Natural killer cell (primary cell): Measurements from ENCODE around the gene GPHN. TPM values are rescaled to one million over a fixed set of nuclear protein-coding genes. Genes with fewer than 3 reads are reported as not detected.

Experiments
- ATAC-seq, 3 donors: fragments of 150-1000 bp in 2 of 3; fragments of 200-7000 bp in 1 of 3; cut with Tn5 transposase; 1 replicate in 1 of 3; 2 replicates in 2 of 3; pipeline ENCODE4 v1.10.0; 2021; ENCODE audit warnings: mild to moderate bottlenecking in 2 of 3, moderate library complexity in 2 of 3
- DNase-seq, 2 donors: peaks; one replicate each; pipeline versions ENCODE4 v3.0.0 to v3.0.0-alpha.2; 2013 to 2021; ENCODE audit warnings: mixed read lengths in 1 of 2
- H3K27ac ChIP-seq: one replicate; pipeline ENCODE4 v1.5.1; 2013; ENCODE audit warnings: mild to moderate bottlenecking, low read length
- H3K27me3 ChIP-seq: one replicate; pipeline ENCODE4 v1.6.1; 2013; ENCODE audit warnings: low read length; ENCODE audit not compliant: control insufficient read depth, insufficient read depth
- H3K36me3 ChIP-seq: one replicate; pipeline ENCODE4 v1.6.1; 2013; ENCODE audit warnings: low read length; ENCODE audit not compliant: control insufficient read depth, insufficient read depth
- H3K4me1 ChIP-seq: one replicate; pipeline ENCODE4 v1.6.1; 2013; ENCODE audit warnings: low read length; ENCODE audit not compliant: control insufficient read depth, insufficient read depth
- H3K4me3 ChIP-seq: one replicate; pipeline ENCODE4 v1.5.1; 2013; ENCODE audit warnings: low read length
- H3K9me3 ChIP-seq: one replicate; pipeline ENCODE4 v1.6.1; 2013; ENCODE audit warnings: low read length; ENCODE audit not compliant: control insufficient read depth, insufficient read depth
- H3K27ac Mint-ChIP-seq, 2 donors: one replicate each; pipeline ENCODE4 v1.8.0; 2022; ENCODE audit warnings: mild to moderate bottlenecking in 2 of 2, mixed read lengths in 2 of 2, moderate library complexity in 1 of 2
- H3K27me3 Mint-ChIP-seq, 2 donors: one replicate each; pipeline ENCODE4 v1.8.0; 2022; ENCODE audit warnings: low read depth in 2 of 2, mixed read lengths in 2 of 2
- H3K36me3 Mint-ChIP-seq: one replicate; pipeline ENCODE4 v1.8.0; 2022; ENCODE audit warnings: mixed read lengths
- H3K4me1 Mint-ChIP-seq, 2 donors: one replicate each; pipeline ENCODE4 v1.8.0; 2022; ENCODE audit warnings: mixed read lengths in 2 of 2
- H3K4me3 Mint-ChIP-seq: one replicate; pipeline ENCODE4 v1.8.0; 2022; ENCODE audit warnings: mild to moderate bottlenecking, moderate library complexity, mixed read lengths
- H3K9me3 Mint-ChIP-seq, 2 donors: one replicate each; pipeline ENCODE4 v1.8.0; 2022; ENCODE audit warnings: mixed read lengths in 2 of 2
- CTCF ChIP-seq: fragments of 200-600 bp; IDR thresholded peaks from one replicate; pipeline ENCODE4 v1.8.0; 2022; ENCODE audit warnings: antibody characterized with exemption
- WGBS: methylation state at CpG from one replicate; pipeline ENCODE4 v1.1.7; 2013; ENCODE audit warnings: missing lambda C conversion rate; ENCODE audit not compliant: insufficient coverage; 5-methylcytosine and 5-hydroxymethylcytosine counted together
- intact Hi-C: fragments of 100-400 bp; cut with micrococcal nuclease; formaldehyde crosslinking; loops from one replicate; pipeline ENCODE4 v1.14.2; 2022
- total RNA-seq, 4 donors: library from RNA; stranded (reverse); fragments of 120-200 nt in 1 of 4; gene quantifications; one replicate each; pipeline versions ENCODE4 v1.2.3 to v1.2.4, GENCODE V29; 2013 to 2022

GPHN gene
- total RNA-seq, 3 donors from 2014 or later (not counting 1 experiment from before 2014, with no cell fraction given) = 6.3 to 9.4 (median 8.7) TPM

- Mint-ChIP-seq H3K36me3 (no peaks in the 10 kb centered on the region), H3K9me3 (no peaks in the 10 kb centered on the region), H3K27me3 (peaks cover 0 to 2% of the 10 kb centered on the region in 2 donors), H3K27ac (no peak overlapping the region), H3K4me1 (no peaks in the 10 kb centered on the region), H3K4me3 (no peak overlapping the region)
- H3K27ac ChIP-seq = no peak overlapping the region
- 89% methylated on average over 8 of the region's 8 CpGs for WGBS
- DNase-seq (no peak), ATAC-seq (no peak)
- H3K36me3 ChIP-seq = no peaks in the 10 kb centered on the region
- H3K4me1 ChIP-seq = peaks cover 4% of the 10 kb centered on the region
- no peaks in the 10 kb centered on the region for H3K9me3 ChIP-seq
- intact Hi-C loops = no loop called here
- H3K27me3 ChIP-seq = no peaks in the 10 kb centered on the region
- no peak for TF ChIP-seq CTCF
- H3K4me3 ChIP-seq = no peak overlapping the region
Measured at GRCh38 chr14:67191768-67192290, 683.9 kb downstream of the GPHN start.

GRCh38 chr14:67192366-67192765 is 684.4 kb downstream of the GPHN start:
- Histone ChIP-seq H3K27ac (no peak overlapping the region), H3K27me3 (no peaks in the 10 kb centered on the region), H3K9me3 (no peaks in the 10 kb centered on the region), H3K4me1 (peaks cover 6% of the 10 kb centered on the region), H3K36me3 (no peaks in the 10 kb centered on the region), H3K4me3 (no peak overlapping the region)
- DNase-seq = no peak
- H3K27ac Mint-ChIP-seq = no peak overlapping the region
- H3K36me3 Mint-ChIP-seq = no peaks in the 10 kb centered on the region
- intact Hi-C loops = no loop called here
- no peak for ATAC-seq
- peaks cover 0 to 2% of the 10 kb centered on the region in 2 donors for H3K27me3 Mint-ChIP-seq
- no peak overlapping the region for H3K4me3 Mint-ChIP-seq
- H3K4me1 Mint-ChIP-seq = peaks cover 3 to 4% of the 10 kb centered on the region in 2 donors
- H3K9me3 Mint-ChIP-seq = no peaks in the 10 kb centered on the region
- no peak for TF ChIP-seq CTCF
- WGBS = 96% methylated on average over 2 of the region's 2 CpGs

- H3K27me3 Mint-ChIP-seq = peaks cover 0 to 2% of the 10 kb centered on the region in 2 donors
- Histone ChIP-seq H3K27me3 (no peaks in the 10 kb centered on the region), H3K4me1 (peaks cover 6% of the 10 kb centered on the region), H3K4me3 (no peak overlapping the region), H3K9me3 (no peaks in the 10 kb centered on the region), H3K27ac (no peak overlapping the region), H3K36me3 (no peaks in the 10 kb centered on the region)
- DNase-seq (no peak), ATAC-seq (no peak)
- H3K27ac Mint-ChIP-seq = no peak overlapping the region
- H3K4me1 Mint-ChIP-seq = peaks cover 6% of the 10 kb centered on the region in 2 donors
- no peak overlapping the region for H3K4me3 Mint-ChIP-seq
- intact Hi-C loops = no loop called here
- no peaks in the 10 kb centered on the region for H3K36me3 Mint-ChIP-seq
- H3K9me3 Mint-ChIP-seq = no peaks in the 10 kb centered on the region
- TF ChIP-seq CTCF = no peak
- 95% methylated on average over 2 of the region's 2 CpGs for WGBS
Measured at GRCh38 chr14:67195279-67195678, 687.3 kb downstream of the GPHN start.

- H3K27ac Mint-ChIP-seq = no peak overlapping the region
- peaks cover 0 to 3% of the 10 kb centered on the region in 2 donors for H3K27me3 Mint-ChIP-seq
- intact Hi-C loops = no loop called here
- ATAC-seq = no peak
- H3K36me3 Mint-ChIP-seq = no peaks in the 10 kb centered on the region
- Histone ChIP-seq H3K4me3 (no peak overlapping the region), H3K9me3 (no peaks in the 10 kb centered on the region), H3K36me3 (no peaks in the 10 kb centered on the region), H3K27me3 (no peaks in the 10 kb centered on the region), H3K4me1 (peaks cover 6% of the 10 kb centered on the region), H3K27ac (no peak overlapping the region)
- TF ChIP-seq CTCF = no peak
- no peak for DNase-seq
- 93% methylated on average over 6 of the region's 6 CpGs for WGBS
- no peak overlapping the region for H3K4me3 Mint-ChIP-seq
- no peaks in the 10 kb centered on the region for H3K9me3 Mint-ChIP-seq
- H3K4me1 Mint-ChIP-seq = peaks cover 6% of the 10 kb centered on the region in 2 donors
Measured at GRCh38 chr14:67199016-67199415, 691.1 kb downstream of the GPHN start.
